GM12878 (cell line): ENCODE data around the gene CAMTA1.

ENCODE experiments used
- CBFB ChIP-seq: IDR thresholded peaks from 2 replicates; pipeline ENCODE4 v1.6.1; 2016; ENCODE audit warnings: antibody characterized with exemption, low read depth
- CREM ChIP-seq: IDR thresholded peaks from 2 replicates; pipeline ENCODE4 v1.6.1; 2014; ENCODE audit warnings: antibody characterized with exemption, low read depth
- HDAC6 ChIP-seq: fragments of 200-600 bp; sonication (generic); IDR thresholded peaks from one replicate; pipeline ENCODE4 v1.8.0; 2017; ENCODE audit warnings: antibody characterized with exemption; ENCODE audit not compliant: unreplicated experiment
- HDGF ChIP-seq: fragments of 450-650 bp; IDR thresholded peaks from 2 replicates; pipeline ENCODE4 v1.6.1; 2016; ENCODE audit warnings: antibody characterized with exemption
- POLR2A ChIP-seq: IDR thresholded peaks from 2 replicates; pipeline ENCODE4 v1.6.1; 2011; ENCODE audit warnings: low read depth, mild to moderate bottlenecking, low read length
- RFX5 ChIP-seq: IDR thresholded peaks from 2 replicates; pipeline ENCODE4 v1.6.1; 2011; ENCODE audit warnings: low read depth, low read length, improper control_type of control experiment
- SPI1 ChIP-seq: IDR thresholded peaks from 2 replicates; pipeline ENCODE4 v1.6.1; 2011; ENCODE audit warnings: low read depth, mild to moderate bottlenecking, low read length, moderate library complexity, borderline replicate concordance; ENCODE audit not compliant: insufficient read depth
- TAF1 ChIP-seq: IDR thresholded peaks from 2 replicates; pipeline ENCODE4 v1.6.1; 2011; ENCODE audit warnings: mild to moderate bottlenecking, low read depth, low read length, borderline replicate concordance
- TARDBP ChIP-seq: IDR thresholded peaks from 2 replicates; pipeline ENCODE4 v1.6.1; 2016; ENCODE audit warnings: borderline replicate concordance
- TF ChIP-seq, protein P1 (sequence below), 3 experiments: IDR thresholded peaks in 2 of 3; conservative IDR thresholded peaks in 1 of 3; 2 replicates each; pipeline ENCODE4 v1.5.1; 2011; ENCODE audit warnings: low read depth in 3 of 3, low read length in 3 of 3, mild to moderate bottlenecking in 3 of 3, control low read depth in 2 of 3, moderate library complexity in 2 of 3, inconsistent platforms in 1 of 3, mixed read lengths in 1 of 3; ENCODE audit not compliant: control insufficient read depth in 2 of 3, insufficient read depth in 1 of 3; ENCODE audit errors: extremely low read depth in 1 of 3
- TF ChIP-seq, protein P2 (sequence below): IDR thresholded peaks from 2 replicates; pipeline ENCODE4 v1.6.1; 2011; ENCODE audit warnings: low read depth, low read length, improper control_type of control experiment, borderline replicate concordance

DNA sequence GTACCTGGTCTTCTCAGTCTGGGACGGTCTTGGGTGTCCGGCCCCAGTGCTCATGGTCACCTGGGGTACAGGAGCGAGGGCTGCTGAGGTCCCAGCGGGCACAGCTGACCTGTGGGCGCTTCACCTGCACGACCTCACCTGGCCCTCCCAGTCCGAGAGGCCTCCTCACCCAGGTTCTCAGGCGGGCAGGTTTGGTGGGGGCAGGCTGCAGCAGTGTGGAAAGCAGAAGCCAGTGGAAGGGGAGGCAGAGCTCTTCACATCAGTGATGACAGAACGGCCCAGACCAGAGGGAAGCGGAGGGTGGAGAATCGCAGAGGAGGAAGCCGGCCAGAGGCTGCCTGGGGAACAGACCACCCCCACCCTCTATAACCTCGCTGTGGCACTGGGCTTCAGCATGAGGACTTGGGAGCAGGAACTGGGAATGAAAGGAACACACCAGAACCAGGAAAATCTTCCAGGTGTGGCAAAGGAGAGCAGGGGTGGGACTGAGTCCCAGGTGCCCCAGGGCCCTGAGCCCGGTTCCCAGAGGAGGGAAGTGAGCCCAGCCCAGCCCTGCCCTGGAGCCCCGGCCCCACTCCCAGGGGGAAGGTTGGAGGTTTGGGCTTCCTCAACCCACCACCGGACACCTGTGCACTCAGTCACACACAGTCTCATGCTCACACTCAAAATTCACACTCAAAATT is 720.7 kb downstream of the CAMTA1 start:
- TF ChIP-seq, protein P1, sequence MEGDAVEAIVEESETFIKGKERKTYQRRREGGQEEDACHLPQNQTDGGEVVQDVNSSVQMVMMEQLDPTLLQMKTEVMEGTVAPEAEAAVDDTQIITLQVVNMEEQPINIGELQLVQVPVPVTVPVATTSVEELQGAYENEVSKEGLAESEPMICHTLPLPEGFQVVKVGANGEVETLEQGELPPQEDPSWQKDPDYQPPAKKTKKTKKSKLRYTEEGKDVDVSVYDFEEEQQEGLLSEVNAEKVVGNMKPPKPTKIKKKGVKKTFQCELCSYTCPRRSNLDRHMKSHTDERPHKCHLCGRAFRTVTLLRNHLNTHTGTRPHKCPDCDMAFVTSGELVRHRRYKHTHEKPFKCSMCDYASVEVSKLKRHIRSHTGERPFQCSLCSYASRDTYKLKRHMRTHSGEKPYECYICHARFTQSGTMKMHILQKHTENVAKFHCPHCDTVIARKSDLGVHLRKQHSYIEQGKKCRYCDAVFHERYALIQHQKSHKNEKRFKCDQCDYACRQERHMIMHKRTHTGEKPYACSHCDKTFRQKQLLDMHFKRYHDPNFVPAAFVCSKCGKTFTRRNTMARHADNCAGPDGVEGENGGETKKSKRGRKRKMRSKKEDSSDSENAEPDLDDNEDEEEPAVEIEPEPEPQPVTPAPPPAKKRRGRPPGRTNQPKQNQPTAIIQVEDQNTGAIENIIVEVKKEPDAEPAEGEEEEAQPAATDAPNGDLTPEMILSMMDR (IDR thresholded peaks at IDR 0.05 in 2 of 3, conservative IDR thresholded peaks at IDR 0.05 in 1 of 3; ENCODE audit: control insufficient read depth in 2 of 3, extremely low read depth in 1 of 3, insufficient read depth in 1 of 3, low read depth in 3 of 3, low read length in 3 of 3) = no peak
- TF ChIP-seq CBFB (no peak), HDAC6 (no peak), HDGF (no peak), TAF1 (no peak), RFX5 (no peak), CREM (no peak), SPI1 (no peak), POLR2A (no peak), TARDBP (no peak)
- TF ChIP-seq, protein P2, sequence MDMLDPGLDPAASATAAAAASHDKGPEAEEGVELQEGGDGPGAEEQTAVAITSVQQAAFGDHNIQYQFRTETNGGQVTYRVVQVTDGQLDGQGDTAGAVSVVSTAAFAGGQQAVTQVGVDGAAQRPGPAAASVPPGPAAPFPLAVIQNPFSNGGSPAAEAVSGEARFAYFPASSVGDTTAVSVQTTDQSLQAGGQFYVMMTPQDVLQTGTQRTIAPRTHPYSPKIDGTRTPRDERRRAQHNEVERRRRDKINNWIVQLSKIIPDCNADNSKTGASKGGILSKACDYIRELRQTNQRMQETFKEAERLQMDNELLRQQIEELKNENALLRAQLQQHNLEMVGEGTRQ = no peak
